ENCODE measurements around the gene PABPN1. TPM values are rescaled to one million over a fixed set of nuclear protein-coding genes. Genes with fewer than 3 reads are reported as not detected.

Gene PABPN1
- total and polyA plus RNA-seq, 2 of the 13 experiments (the other 11 are each of a cell fraction or from before 2014, with no cell fraction given): 233 to 524 TPM

GRCh38 chr14:23301969-23302289 is 19.3 kb upstream of the PABPN1 start (continued):
- TF ChIP-seq ZNF460 (CRISPR knock-in tag; IDR thresholded peaks at IDR 0.05; ENCODE audit: borderline replicate concordance) (no peak), ZFP36 (IDR thresholded peaks at IDR 0.05; ENCODE audit: borderline replicate concordance, low read depth, low read length, partially characterized antibody) (no peak), ZNF496 (CRISPR knock-in tag; IDR thresholded peaks at IDR 0.05; ENCODE audit: insufficient replicate concordance) (no peak), RNF219 (CRISPR knock-in tag; IDR thresholded peaks at IDR 0.05) (no peak), PHB2 (IDR thresholded peaks at IDR 0.05; ENCODE audit: partially characterized antibody) (no peak), ZHX2 (IDR thresholded peaks at IDR 0.05; ENCODE audit: low read depth) (no peak; the same call in 1 of the 2 replicates), ZHX2 (CRISPR knock-in tag; IDR thresholded peaks at IDR 0.05; ENCODE audit: borderline replicate concordance) (peak; percentile 97), ZNF547 (CRISPR knock-in tag; IDR thresholded peaks at IDR 0.05) (peak; percentile 100), MTF1 (CRISPR knock-in tag; IDR thresholded peaks at IDR 0.05) (peak; percentile 88), RAD21 (CRISPR knock-in tag; IDR thresholded peaks at IDR 0.05) (no peak; the same call in 1 of the 2 replicates), BRCA1 (CRISPR knock-in tag; IDR thresholded peaks at IDR 0.05) (no peak; the same call in 1 of the 2 replicates), TFDP1 (CRISPR knock-in tag; IDR thresholded peaks at IDR 0.05; ENCODE audit: borderline replicate concordance) (0 out of 2 replicates have a peak, but pooled peaks have one; percentile 87), NCOA1 (CRISPR knock-in tag; IDR thresholded peaks at IDR 0.05) (no peak), KDM1A (CRISPR knock-in tag; IDR thresholded peaks at IDR 0.05) (peak; percentile 67), ZSCAN5A (CRISPR knock-in tag; IDR thresholded peaks at IDR 0.05; ENCODE audit: borderline replicate concordance) (peak; percentile 95), JARID2 (CRISPR knock-in tag; IDR thresholded peaks at IDR 0.05; ENCODE audit: insufficient replicate concordance) (peak; percentile 88), ZNF776 (CRISPR knock-in tag; IDR thresholded peaks at IDR 0.05) (peak; percentile 92), FOXP1 (IDR thresholded peaks at IDR 0.05) (no peak), FOXP1 (CRISPR knock-in tag; IDR thresholded peaks at IDR 0.05) (no peak), THAP7 (CRISPR knock-in tag; IDR thresholded peaks at IDR 0.05) (peak; percentile 98), ZKSCAN5 (CRISPR knock-in tag; IDR thresholded peaks at IDR 0.05) (peak; percentile 60; the same call in 1 of the 2 replicates)
